T-helper 2 cell treated with Interferon-gamma antibody and Interleukin-4, amounts not matched to agents 5 μg/mL and 100 μg/mL, for 36 hours (primary cell): ENCODE data around the gene SAXO1.

ENCODE experiments used
- DNase-seq: peaks from one replicate; pipeline ENCODE4 v3.0.0; 2021; ENCODE audit warnings: low spot score
- H3K27ac Mint-ChIP-seq: one replicate; pipeline ENCODE4 v1.8.0; 2021; ENCODE audit warnings: mild to moderate bottlenecking, mixed read lengths
- H3K27me3 Mint-ChIP-seq: one replicate; pipeline ENCODE4 v1.8.0; 2021; ENCODE audit warnings: low read depth, mixed read lengths
- H3K36me3 Mint-ChIP-seq: one replicate; pipeline ENCODE4 v1.8.0; 2021; ENCODE audit warnings: low read depth, mixed read lengths
- H3K4me1 Mint-ChIP-seq: one replicate; pipeline ENCODE4 v1.8.0; 2021; ENCODE audit warnings: low read depth, mixed read lengths
- H3K4me3 Mint-ChIP-seq: one replicate; pipeline ENCODE4 v1.8.0; 2022; ENCODE audit warnings: mild to moderate bottlenecking, moderate library complexity, mixed read lengths
- H3K9me3 Mint-ChIP-seq: one replicate; pipeline ENCODE4 v1.8.0; 2021; ENCODE audit warnings: mixed read lengths

The SAXO1 gene

DNA sequence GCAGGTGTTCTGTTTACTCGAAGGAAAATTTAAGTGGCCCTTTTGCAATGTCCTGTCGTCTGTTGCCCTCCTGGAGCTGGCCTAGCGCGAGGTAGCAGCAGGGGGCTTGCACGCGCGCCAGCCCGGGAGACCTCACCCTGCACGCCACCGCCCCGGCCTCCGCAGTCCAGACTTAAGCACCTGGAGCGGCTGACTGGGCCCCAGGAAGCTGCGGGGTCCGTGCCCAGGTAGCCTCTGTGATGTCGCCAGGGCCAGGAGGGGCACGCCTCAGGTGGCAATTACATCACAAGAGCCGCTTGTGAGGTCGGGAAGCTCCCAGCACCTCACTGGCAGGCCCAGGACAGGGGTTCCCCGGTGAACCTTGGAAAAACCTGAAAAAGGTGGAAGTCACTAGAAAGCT, at the start of gene SAXO1:
SAXO1 (minus strand) TSS at position 195 of the 400 bp plus-strand sequence. CDS start 301 bp downstream, outside the sequence.
- H3K9me3 Mint-ChIP-seq: no peaks in the 10 kb centered on the region
- H3K4me3 Mint-ChIP-seq: no peak within 1 kb of the TSS
- H3K27ac Mint-ChIP-seq: no peak within 1 kb of the TSS
- H3K27me3 Mint-ChIP-seq: peaks cover 4% of the 10 kb centered on the region
- H3K36me3 Mint-ChIP-seq: no peaks in the 10 kb centered on the region
- peaks cover 6% of the 10 kb centered on the region for H3K4me1 Mint-ChIP-seq
- no peak for DNase-seq

DNA sequence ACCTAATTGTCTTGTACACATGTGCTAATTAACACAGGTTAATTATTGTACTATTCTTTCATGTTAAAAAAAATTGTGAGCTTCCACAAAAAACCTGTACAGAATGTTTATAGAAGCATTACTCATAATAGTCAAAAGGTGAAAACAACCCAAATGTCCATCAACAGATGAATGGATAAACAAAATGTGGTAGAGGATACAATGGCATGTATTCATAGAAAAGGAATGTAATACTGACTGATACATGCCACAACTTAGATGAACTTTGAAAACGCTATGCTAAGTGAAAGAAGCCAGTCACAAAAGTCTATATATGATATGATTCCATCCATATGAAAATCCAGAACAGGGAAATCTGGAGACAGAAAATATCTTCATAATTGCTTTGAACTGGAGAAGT, 41.8 kb upstream of the SAXO1 start:
- Mint-ChIP-seq H3K9me3 (no peaks in the 10 kb centered on the region), H3K4me1 (peaks cover 2% of the 10 kb centered on the region), H3K27ac (no peak overlapping the region), H3K36me3 (peaks cover 50% of the 10 kb centered on the region), H3K4me3 (no peak overlapping the region), H3K27me3 (no peaks in the 10 kb centered on the region)
- no peak for DNase-seq

GRCh38 chr9:19074229-19074628, 41.2 kb upstream of the SAXO1 start:
- peaks cover 49% of the 10 kb centered on the region for H3K36me3 Mint-ChIP-seq
- no peak overlapping the region for H3K4me3 Mint-ChIP-seq
- H3K4me1 Mint-ChIP-seq: peaks cover 2% of the 10 kb centered on the region
- no peaks in the 10 kb centered on the region for H3K9me3 Mint-ChIP-seq
- DNase-seq: no peak
- no peak overlapping the region for H3K27ac Mint-ChIP-seq
- H3K27me3 Mint-ChIP-seq: no peaks in the 10 kb centered on the region

- no peak overlapping the region for H3K27ac Mint-ChIP-seq
- peaks cover 11% of the 10 kb centered on the region for H3K4me1 Mint-ChIP-seq
- H3K9me3 Mint-ChIP-seq: no peaks in the 10 kb centered on the region
- peaks cover 66% of the 10 kb centered on the region for H3K36me3 Mint-ChIP-seq
- no peaks in the 10 kb centered on the region for H3K27me3 Mint-ChIP-seq
- H3K4me3 Mint-ChIP-seq: no peak overlapping the region
- no peak for DNase-seq
These were observed 24.0 kb upstream of the SAXO1 start for GRCh38 chr9:19057033-19057432.

DNA sequence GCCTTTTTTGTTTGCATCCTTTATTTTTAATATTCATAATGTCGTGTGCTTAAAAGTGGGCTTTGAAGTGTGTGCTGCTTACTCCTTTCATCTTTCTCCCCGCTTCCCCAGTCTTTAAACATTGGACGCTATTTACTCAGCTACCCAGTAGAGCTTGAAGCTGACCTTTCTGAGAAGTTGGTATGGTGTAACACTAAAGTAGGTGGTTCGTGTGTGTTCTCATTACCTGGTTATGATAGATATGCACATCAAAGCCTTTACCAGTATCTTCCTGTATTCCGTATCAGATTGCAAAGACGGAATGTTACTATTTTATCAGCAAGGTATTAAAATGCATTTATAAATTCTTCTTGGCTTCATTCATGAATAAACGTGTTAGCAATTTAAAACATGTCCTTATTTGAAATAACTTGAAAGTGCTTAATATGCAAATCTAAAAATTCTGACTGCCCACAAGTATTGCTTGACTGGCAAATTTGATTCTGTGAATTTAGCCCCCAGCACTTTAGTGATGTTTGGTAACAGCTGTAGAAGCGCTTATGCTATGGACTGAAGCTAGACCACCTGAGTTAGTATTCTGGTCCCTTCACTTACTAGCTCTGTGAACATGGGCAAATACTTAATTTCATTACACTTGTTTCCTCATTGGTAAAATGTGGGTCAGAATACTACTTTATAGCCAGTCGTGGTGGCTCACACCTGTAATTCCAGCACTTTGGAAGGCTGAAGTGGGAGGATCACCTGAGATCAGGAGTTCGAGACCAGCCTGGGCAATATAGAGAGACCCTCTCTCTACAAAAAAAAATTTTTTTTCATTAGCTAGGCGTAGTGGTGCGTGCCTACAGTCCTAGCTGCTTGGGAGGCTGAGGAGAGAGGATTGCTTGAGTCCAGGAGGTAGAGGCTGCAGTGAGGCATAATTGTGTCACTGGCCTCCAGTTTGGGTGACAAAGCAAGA, 17.9 kb upstream of the SAXO1 start:
- H3K4me1 Mint-ChIP-seq: peaks cover 38% of the 10 kb centered on the region
- no peaks in the 10 kb centered on the region for H3K9me3 Mint-ChIP-seq
- peaks cover 27% of the 10 kb centered on the region for H3K36me3 Mint-ChIP-seq
- peak overlapping the region; percentile 92 for H3K4me3 Mint-ChIP-seq
- H3K27me3 Mint-ChIP-seq: no peaks in the 10 kb centered on the region
- DNase-seq: no peak
- peak overlapping the region; percentile 98 for H3K27ac Mint-ChIP-seq

GRCh38 chr9:19049917-19050636, 17.1 kb upstream of the SAXO1 start:
- H3K27me3 Mint-ChIP-seq: no peaks in the 10 kb centered on the region
- no peaks in the 10 kb centered on the region for H3K9me3 Mint-ChIP-seq
- H3K4me3 Mint-ChIP-seq: peak overlapping the region; percentile 92
- H3K4me1 Mint-ChIP-seq: peaks cover 36% of the 10 kb centered on the region
- peak overlapping the region; percentile 98 for H3K27ac Mint-ChIP-seq
- DNase-seq: peak; percentile 18
- H3K36me3 Mint-ChIP-seq: peaks cover 23% of the 10 kb centered on the region

- H3K27ac Mint-ChIP-seq: peak within 1 kb of the TSS; percentile 98
- no peaks in the 10 kb centered on the region for H3K27me3 Mint-ChIP-seq
- peaks cover 36% of the 10 kb centered on the region for H3K4me1 Mint-ChIP-seq
- peaks cover 23% of the 10 kb centered on the region for H3K36me3 Mint-ChIP-seq
- DNase-seq: peak; percentile 95
- peak within 1 kb of the TSS; percentile 92 for H3K4me3 Mint-ChIP-seq
- no peaks in the 10 kb centered on the region for H3K9me3 Mint-ChIP-seq
These were observed 16.2 kb upstream of the SAXO1 start, which contains the start of gene RRAGA for GRCh38 chr9:19048966-19049916. TSS of gene RRAGA (plus strand) at chr9:19049427. CDS start at chr9:19049660, 233 bp downstream.

DNA sequence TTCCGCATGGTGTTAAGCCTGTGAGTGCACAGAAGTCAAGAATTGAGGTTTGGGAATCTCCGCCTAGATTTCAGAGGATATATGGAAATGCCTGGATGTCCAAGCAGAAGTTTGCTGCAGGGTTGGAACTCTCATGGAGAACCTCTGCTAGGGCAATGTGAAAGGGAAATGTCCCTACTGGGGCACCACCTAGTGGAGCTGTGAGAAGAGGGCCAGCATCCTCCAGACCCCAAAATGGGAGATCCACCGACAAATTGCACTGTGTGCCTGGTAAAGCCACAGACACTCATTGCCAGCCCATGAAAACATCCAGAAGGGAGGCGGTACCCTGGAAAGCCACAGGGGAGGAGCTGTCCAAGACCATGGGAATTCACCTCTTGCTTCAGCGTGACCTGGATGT, 3.6 kb upstream of the SAXO1 start:
- Mint-ChIP-seq H3K4me3 (no peak overlapping the region), H3K27ac (no peak overlapping the region), H3K4me1 (no peaks in the 10 kb centered on the region), H3K9me3 (no peaks in the 10 kb centered on the region), H3K27me3 (peaks cover 5% of the 10 kb centered on the region), H3K36me3 (no peaks in the 10 kb centered on the region)
- DNase-seq: no peak

GRCh38 chr9:19032406-19032805, 603 bp downstream of the SAXO1 start:
- Mint-ChIP-seq H3K27ac (no peak overlapping the region), H3K4me3 (no peak overlapping the region), H3K36me3 (no peaks in the 10 kb centered on the region), H3K9me3 (no peaks in the 10 kb centered on the region), H3K4me1 (peaks cover 6% of the 10 kb centered on the region), H3K27me3 (peaks cover 4% of the 10 kb centered on the region)
- no peak for DNase-seq

GRCh38 chr9:19030899-19031298, 2.1 kb downstream of the SAXO1 start:
- DNase-seq: no peak
- Mint-ChIP-seq H3K27me3 (peaks cover 4% of the 10 kb centered on the region), H3K9me3 (no peaks in the 10 kb centered on the region), H3K4me1 (peaks cover 13% of the 10 kb centered on the region), H3K36me3 (no peaks in the 10 kb centered on the region), H3K4me3 (no peak overlapping the region), H3K27ac (no peak overlapping the region)

DNA sequence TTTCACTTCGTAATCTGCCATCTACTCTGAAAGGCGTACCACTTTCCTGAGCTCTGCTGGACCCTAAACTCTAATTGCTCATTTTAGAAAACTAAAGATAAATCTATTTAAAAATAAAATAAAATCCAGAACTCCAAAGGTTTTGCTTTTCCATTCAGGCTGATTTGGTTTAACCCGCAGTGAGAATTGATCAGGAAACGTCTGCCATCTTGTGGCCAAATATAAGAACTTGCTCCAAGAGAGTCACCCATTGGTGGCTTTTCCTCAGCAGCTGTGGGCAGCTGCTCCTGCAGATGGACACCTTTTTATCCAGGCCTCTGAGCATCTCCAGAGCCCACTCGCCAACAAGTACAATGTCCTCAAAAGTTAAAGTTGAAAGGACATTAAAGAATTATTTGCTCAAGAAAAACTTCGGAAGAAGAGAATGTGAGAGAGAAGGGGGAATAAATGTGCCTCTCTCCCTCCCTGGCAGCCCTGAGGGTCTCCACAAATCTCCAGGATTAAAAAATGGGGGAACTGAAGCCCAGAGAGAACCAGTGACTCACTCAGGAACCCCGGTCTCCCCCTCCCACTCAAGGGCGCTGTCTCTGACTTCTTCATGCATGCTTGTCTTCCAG, 4.1 kb downstream of the SAXO1 start:
- H3K27me3 Mint-ChIP-seq: peaks cover 14% of the 10 kb centered on the region
- H3K9me3 Mint-ChIP-seq: no peaks in the 10 kb centered on the region
- no peak overlapping the region for H3K27ac Mint-ChIP-seq
- no peaks in the 10 kb centered on the region for H3K36me3 Mint-ChIP-seq
- no peak overlapping the region for H3K4me3 Mint-ChIP-seq
- peak; percentile 20 for DNase-seq
- H3K4me1 Mint-ChIP-seq: peaks cover 13% of the 10 kb centered on the region

DNA sequence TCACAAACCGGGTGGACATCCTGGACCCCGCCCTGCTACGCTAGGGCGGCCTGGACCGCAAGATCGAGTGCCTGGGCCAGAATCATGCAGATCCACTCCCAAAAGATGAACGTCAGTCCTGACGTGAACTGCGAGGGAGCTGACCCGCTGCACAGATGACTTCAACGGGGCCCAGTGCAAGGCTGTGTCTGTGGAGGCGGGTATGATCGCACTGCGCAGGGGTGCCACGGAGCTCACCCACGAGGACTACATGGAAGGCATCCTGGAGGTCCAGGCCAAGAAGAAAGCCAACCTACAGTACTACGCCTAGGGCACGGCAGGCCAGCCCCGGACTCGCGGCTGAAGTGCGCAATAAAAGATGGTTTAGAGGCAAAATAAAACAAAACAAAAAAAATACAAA, 5.2 kb downstream of the SAXO1 start:
- Mint-ChIP-seq H3K9me3 (no peaks in the 10 kb centered on the region), H3K4me1 (peaks cover 13% of the 10 kb centered on the region), H3K27me3 (peaks cover 17% of the 10 kb centered on the region), H3K27ac (no peak overlapping the region), H3K4me3 (no peak overlapping the region), H3K36me3 (no peaks in the 10 kb centered on the region)
- no peak for DNase-seq

GRCh38 chr9:19026375-19026774, 6.6 kb downstream of the SAXO1 start:
- H3K9me3 Mint-ChIP-seq: no peaks in the 10 kb centered on the region
- no peak overlapping the region for H3K27ac Mint-ChIP-seq
- H3K4me1 Mint-ChIP-seq: peaks cover 13% of the 10 kb centered on the region
- H3K36me3 Mint-ChIP-seq: no peaks in the 10 kb centered on the region
- DNase-seq: peak; percentile 31
- no peak overlapping the region for H3K4me3 Mint-ChIP-seq
- H3K27me3 Mint-ChIP-seq: peaks cover 17% of the 10 kb centered on the region
